ENCODE results near the gene MACROH2A1.

DNA sequence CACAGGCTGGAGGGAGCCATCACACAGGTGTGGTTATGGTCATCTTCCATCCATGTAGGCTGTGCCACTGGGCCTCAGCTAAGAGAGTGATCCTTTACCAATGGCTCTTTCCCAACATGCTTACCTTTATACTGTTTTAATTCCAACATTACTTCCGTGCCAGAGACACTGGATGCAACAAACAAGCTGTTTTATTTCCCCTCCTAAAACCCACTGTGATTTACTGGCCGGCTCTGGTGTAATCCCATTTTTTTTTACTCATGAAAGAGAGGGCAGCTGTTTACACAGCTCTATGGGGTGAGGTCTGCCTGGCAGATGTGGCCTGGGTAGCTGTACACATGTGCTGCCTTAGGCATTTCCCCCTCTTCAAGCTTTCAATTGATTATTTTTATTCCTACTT is 58.5 kb downstream of the MACROH2A1 start:
- TF ChIP-seq YY1 (IDR thresholded peaks at IDR 0.05; ENCODE audit: insufficient read depth, insufficient read length) (no peak), ZNF274 (IDR thresholded peaks at IDR 0.05; ENCODE audit: low read depth, low read length) (no peak), SUZ12 (IDR thresholded peaks at IDR 0.05; ENCODE audit: extremely low read depth, insufficient read depth, insufficient read length) (no peak)
